Measurements from ENCODE around the gene INTS13.
"Not testable (repeated sequence)": the region's sequence is repeated elsewhere in the genome, so short reads cannot be mapped to it uniquely, and the experiment has no call there.

The INTS13 gene

GRCh38 chr12:26936559-26937442 lies 980 bp downstream of the INTS13 start:
- DNase-seq (ENCODE audit: low read depth in 2 of 2) = no peak

GRCh38 chr12:26935636-26936378 lies 2.0 kb downstream of the INTS13 start:
- no peak for DNase-seq (ENCODE audit: low read depth in 2 of 2)

GRCh38 chr12:26929590-26929989 lies 8.2 kb downstream of the INTS13 start:
- DNase-seq (ENCODE audit: low read depth in 2 of 2) = no peak

- no peak for DNase-seq (ENCODE audit: low read depth in 2 of 2)
Measured at GRCh38 chr12:26928661-26929060, 9.1 kb downstream of the INTS13 start.

GRCh38 chr12:26921886-26922285 lies 15.9 kb downstream of the INTS13 start:
- no peak for DNase-seq (ENCODE audit: low read depth in 2 of 2)

- no peak for DNase-seq (ENCODE audit: low read depth in 2 of 2)
Measured at GRCh38 chr12:26919216-26919555, 18.6 kb downstream of the INTS13 start.

GRCh38 chr12:26918321-26919215 lies 19.2 kb downstream of the INTS13 start:
- DNase-seq (ENCODE audit: low read depth in 2 of 2) = no peak

- DNase-seq (ENCODE audit: low read depth in 2 of 2) = no peak
Measured at GRCh38 chr12:26906704-26907103, 31.1 kb downstream of the INTS13 start.

GRCh38 chr12:26906024-26906423 lies 31.8 kb downstream of the INTS13 start:
- DNase-seq (ENCODE audit: low read depth in 2 of 2) = no peak

GRCh38 chr12:26903396-26903795 lies 34.4 kb downstream of the INTS13 start:
- not testable (repeated sequence) for DNase-seq (ENCODE audit: low read depth in 2 of 2)

GRCh38 chr12:26896913-26897312 lies 40.9 kb downstream of the INTS13 start:
- no peak for DNase-seq (ENCODE audit: low read depth in 2 of 2)

- DNase-seq (ENCODE audit: low read depth in 2 of 2) = no peak
Measured at GRCh38 chr12:26895672-26896071, 42.1 kb downstream of the INTS13 start.

GRCh38 chr12:26891704-26892103 lies 46.1 kb downstream of the INTS13 start:
- no peak for DNase-seq (ENCODE audit: low read depth in 2 of 2)

GRCh38 chr12:26890784-26891183 lies 47.0 kb downstream of the INTS13 start:
- no peak for DNase-seq (ENCODE audit: low read depth in 2 of 2)

- peak; percentile 68 to 75 for DNase-seq (ENCODE audit: low read depth in 2 of 2)
Measured at GRCh38 chr12:26884765-26885576, 52.8 kb downstream of the INTS13 start.

- no peak for DNase-seq (ENCODE audit: low read depth in 2 of 2)
Measured at GRCh38 chr12:26880625-26881024, 57.2 kb downstream of the INTS13 start.

GRCh38 chr12:26878661-26879119 lies 59.1 kb downstream of the INTS13 start:
- no peak for DNase-seq (ENCODE audit: low read depth in 2 of 2)

GRCh38 chr12:26874501-26875296 lies 63.1 kb downstream of the INTS13 start:
- DNase-seq (ENCODE audit: low read depth in 2 of 2) = no peak

- DNase-seq (ENCODE audit: low read depth in 2 of 2) = no peak
Measured at GRCh38 chr12:26872625-26873024, 65.2 kb downstream of the INTS13 start.

- no peak for DNase-seq (ENCODE audit: low read depth in 2 of 2)
Measured at GRCh38 chr12:26871985-26872384, 65.8 kb downstream of the INTS13 start.
